ENCODE results near the gene HENMT1. TPM values are rescaled to one million over a fixed set of nuclear protein-coding genes. Genes with fewer than 3 reads are reported as not detected.
A peak's percentile ranks its signal among the peaks of the same experiment; 100 is the strongest.
"Not testable (repeated sequence)": the region's sequence is repeated elsewhere in the genome, so short reads cannot be mapped to it uniquely, and the experiment has no call there.

HENMT1 gene
- total and polyA plus RNA-seq, 9 of the 15 experiments (the other 6 are each of a cell fraction or from before 2014, with no cell fraction given), result not detected

- H3K4me2 ChIP-seq (ENCODE audit: insufficient read depth, low read length); H3K79me2 ChIP-seq (ENCODE audit: control insufficient read depth, insufficient read depth, low read length); BruUV-seq (replicated peaks); H3K9me1 ChIP-seq (ENCODE audit: control insufficient read depth, insufficient read depth, low read length); H4K20me1 ChIP-seq (replicated peaks; ENCODE audit: control insufficient read depth, insufficient read depth, low read length); H2AFZ ChIP-seq (ENCODE audit: low read depth, low read length); H3K36me3 ChIP-seq (ENCODE audit: control insufficient read depth, insufficient read depth, low read length); H3K4me3 ChIP-seq; in situ Hi-C loops (cut with MboI); H3K27ac ChIP-seq (ENCODE audit: extremely low read depth, low read depth, low read length); H3K9ac ChIP-seq (ENCODE audit: insufficient read depth in 1 of 2, low read depth in 2 of 2, low read length in 2 of 2); H3K9me3 ChIP-seq (replicated peaks; ENCODE audit: control insufficient read depth, insufficient read depth, low read depth, low read length); H3K27me3 ChIP-seq (ENCODE audit: control insufficient read depth in 2 of 2, insufficient read depth in 2 of 2, low read length in 2 of 2); FAIRE-seq; H3K4me1 ChIP-seq (replicated peaks in 1 of 2; ENCODE audit: control insufficient read depth in 2 of 2, insufficient read depth in 2 of 2, low read length in 2 of 2); intact Hi-C loops (cut with micrococcal nuclease); TF ChIP-seq TEAD4 (CRISPR knock-in tag; IDR thresholded peaks at IDR 0.05; ENCODE audit: borderline replicate concordance); CEBPG (CRISPR knock-in tag; IDR thresholded peaks at IDR 0.05): not testable (repeated sequence)
- ChIA-PET POLR2A (interaction anchor here (0.6 to 4.0 kb wide), 3 partner anchors 10 to 179 kb away, joined by 3 to 48 read pairs (median 5); partner anchors contain the start of gene PRPF38B), CTCF (ENCODE audit: low intra/inter-chr PET ratio) (interaction anchor here (0.6 kb wide), 1 partner anchor 14 kb away, joined by 3 read pairs; no protein-coding TSS in a partner anchor)
- 15% methylated on average over 4 of the region's 4 CpGs for WGBS (ENCODE audit: insufficient coverage, low coverage, missing lambda C conversion rate)
- DNase-seq (ENCODE audit: extremely low read depth in 1 of 4, low spot score in 3 of 4) (peak in 1 of 4 experiments; percentile 32), ATAC-seq (peak; percentile 61)
- TF ChIP-seq TEAD4 (IDR thresholded peaks at IDR 0.05; ENCODE audit: low read length) (peak; percentile 80; the same call in 1 of the 2 replicates), RCOR1 (IDR thresholded peaks at IDR 0.05; ENCODE audit: borderline replicate concordance in 1 of 2, low read depth in 2 of 2, low read length in 2 of 2) (peak in 1 of 2 experiments; percentile 60; a peak in 1 of 4 replicates), TEAD2 (tag; IDR thresholded peaks at IDR 0.05) (peak; percentile 87), EP300 (IDR thresholded peaks at IDR 0.05; ENCODE audit: low read length) (0 out of 2 replicates have a peak, but pooled peaks have one; percentile 11), CTBP1 (IDR thresholded peaks at IDR 0.05; ENCODE audit: borderline replicate concordance) (peak; percentile 26; the same call in 1 of the 2 replicates), FOXJ2 (tag; IDR thresholded peaks at IDR 0.05) (0 out of 2 replicates have a peak, but pooled peaks have one; percentile 43), TEAD1 (CRISPR knock-in tag; IDR thresholded peaks at IDR 0.05) (peak in 1 of 2 experiments; percentile 96; a peak in 2 of 4 replicates), CBFA2T3 (IDR thresholded peaks at IDR 0.05) (0 out of 2 replicates have a peak, but pooled peaks have one; percentile 2), SMARCE1 (IDR thresholded peaks at IDR 0.05) (peak; percentile 44; the same call in 1 of the 2 replicates), MTA3 (IDR thresholded peaks at IDR 0.05; ENCODE audit: borderline replicate concordance) (0 out of 2 replicates have a peak, but pooled peaks have one; percentile 34), KDM1A (IDR thresholded peaks at IDR 0.05) (0 out of 4 replicates have a peak, but pooled peaks of 1 of the 2 experiments have one; percentile 18), HDAC2 (IDR thresholded peaks at IDR 0.05) (peak; percentile 56; the same call in 1 of the 2 replicates), SOX6 (IDR thresholded peaks at IDR 0.05) (peak; percentile 65), PKNOX1 (IDR thresholded peaks at IDR 0.05) (peak; percentile 31; the same call in 1 of the 2 replicates), NFIC (IDR thresholded peaks at IDR 0.05) (peak; percentile 21; the same call in 1 of the 2 replicates), MTA1 (IDR thresholded peaks at IDR 0.05; ENCODE audit: borderline replicate concordance) (peak; percentile 32; the same call in 1 of the 2 replicates), ARID1B (IDR thresholded peaks at IDR 0.05) (peak; percentile 51), CEBPG (tag; conservative IDR thresholded peaks at IDR 0.05 in 1 of 2, IDR thresholded peaks at IDR 0.05 in 1 of 2) (0 out of 4 replicates have a peak, but pooled peaks of 1 of the 2 experiments have one; percentile 25), ATF7 (IDR thresholded peaks at IDR 0.05) (peak; percentile 46; the same call in 1 of the 2 replicates), SRF (CRISPR knock-in tag; IDR thresholded peaks at IDR 0.05) (peak; percentile 88 to 97), POLR2H (tag; IDR thresholded peaks at IDR 0.05; ENCODE audit: low read depth) (peak; percentile 64; the same call in 1 of the 2 replicates)
- TF ChIP-seq, protein P1, sequence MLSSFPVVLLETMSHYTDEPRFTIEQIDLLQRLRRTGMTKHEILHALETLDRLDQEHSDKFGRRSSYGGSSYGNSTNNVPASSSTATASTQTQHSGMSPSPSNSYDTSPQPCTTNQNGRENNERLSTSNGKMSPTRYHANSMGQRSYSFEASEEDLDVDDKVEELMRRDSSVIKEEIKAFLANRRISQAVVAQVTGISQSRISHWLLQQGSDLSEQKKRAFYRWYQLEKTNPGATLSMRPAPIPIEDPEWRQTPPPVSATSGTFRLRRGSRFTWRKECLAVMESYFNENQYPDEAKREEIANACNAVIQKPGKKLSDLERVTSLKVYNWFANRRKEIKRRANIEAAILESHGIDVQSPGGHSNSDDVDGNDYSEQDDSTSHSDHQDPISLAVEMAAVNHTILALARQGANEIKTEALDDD (IDR thresholded peaks at IDR 0.05), result peak; percentile 68
Measured at GRCh38 chr1:108681701-108682100, 20.8 kb upstream of the HENMT1 start.
